HEK293T (cell line): ENCODE measurements around the gene CD48.

Experiments
- ARNT ChIP-seq: fragments of 450-650 bp; IDR thresholded peaks from 2 replicates; pipeline ENCODE4 v1.6.1; 2017; ENCODE audit warnings: mild to moderate bottlenecking
- BHLHE40 ChIP-seq: fragments of 450-650 bp; IDR thresholded peaks from 2 replicates; pipeline ENCODE4 v1.6.1; 2016; ENCODE audit warnings: mild to moderate bottlenecking, moderate library complexity, borderline replicate concordance
- FOXK2 ChIP-seq: fragments of 450-650 bp; IDR thresholded peaks from 2 replicates; pipeline ENCODE4 v1.6.1; 2016; ENCODE audit warnings: mild to moderate bottlenecking
- NFRKB ChIP-seq: fragments of 450-650 bp; IDR thresholded peaks from 2 replicates; pipeline ENCODE4 v1.6.1; 2016; ENCODE audit warnings: mild to moderate bottlenecking, moderate library complexity
- SP1 ChIP-seq: fragments of 450-650 bp; IDR thresholded peaks from 2 replicates; pipeline ENCODE4 v1.6.1; 2017

DNA sequence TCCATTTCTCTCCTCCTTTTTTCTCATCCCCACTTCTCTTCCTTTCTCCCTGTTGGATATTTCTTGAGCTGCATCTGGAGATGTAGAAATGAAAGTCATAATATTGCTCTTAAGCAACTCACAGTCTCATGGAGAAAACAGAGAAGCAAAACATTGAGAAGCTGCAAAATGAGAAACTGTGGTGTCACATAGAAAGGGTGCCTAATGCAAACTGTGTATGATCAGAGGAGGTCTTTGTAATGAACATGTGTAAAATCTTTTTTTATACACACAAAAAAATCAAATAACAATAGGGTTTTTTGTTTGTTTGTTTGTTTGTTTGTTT, 15.7 kb upstream of the CD48 start:
- TF ChIP-seq SP1 (no peak), FOXK2 (no peak), NFRKB (no peak), BHLHE40 (no peak), ARNT (no peak)
